ENCODE results near the gene ERLEC1.

The ERLEC1 gene

DNA sequence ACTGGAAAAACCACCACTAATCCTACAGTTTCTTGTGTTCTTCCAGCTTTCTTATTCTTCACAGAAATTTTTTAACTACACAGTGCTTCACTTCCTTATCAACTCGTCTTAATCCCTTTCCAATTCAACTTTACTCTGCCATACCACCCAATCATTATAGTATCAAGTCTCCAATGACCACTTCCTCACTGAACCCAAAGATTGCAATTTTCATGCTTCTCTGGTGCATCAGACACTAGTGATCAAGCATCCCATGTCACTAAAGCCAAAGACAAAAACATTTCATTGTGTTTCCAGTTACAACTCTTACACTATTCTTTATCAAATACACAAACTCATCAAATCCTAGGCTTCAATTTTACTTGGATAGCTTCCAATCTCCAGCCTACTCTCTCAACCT is 9.7 kb upstream of the ERLEC1 start:
- in situ Hi-C loops (cut with HindIII; ENCODE audit: low pct_ligation_motif_present, low sequenced_read_pairs), result no loop called here
- no peak for DNase-seq
- no peak overlapping the region for H3K4me3 ChIP-seq (ENCODE audit: low read depth, low read length)
- H3K27me3 ChIP-seq (replicated peaks), result no peaks in the 10 kb centered on the region
- TF ChIP-seq, protein P1, sequence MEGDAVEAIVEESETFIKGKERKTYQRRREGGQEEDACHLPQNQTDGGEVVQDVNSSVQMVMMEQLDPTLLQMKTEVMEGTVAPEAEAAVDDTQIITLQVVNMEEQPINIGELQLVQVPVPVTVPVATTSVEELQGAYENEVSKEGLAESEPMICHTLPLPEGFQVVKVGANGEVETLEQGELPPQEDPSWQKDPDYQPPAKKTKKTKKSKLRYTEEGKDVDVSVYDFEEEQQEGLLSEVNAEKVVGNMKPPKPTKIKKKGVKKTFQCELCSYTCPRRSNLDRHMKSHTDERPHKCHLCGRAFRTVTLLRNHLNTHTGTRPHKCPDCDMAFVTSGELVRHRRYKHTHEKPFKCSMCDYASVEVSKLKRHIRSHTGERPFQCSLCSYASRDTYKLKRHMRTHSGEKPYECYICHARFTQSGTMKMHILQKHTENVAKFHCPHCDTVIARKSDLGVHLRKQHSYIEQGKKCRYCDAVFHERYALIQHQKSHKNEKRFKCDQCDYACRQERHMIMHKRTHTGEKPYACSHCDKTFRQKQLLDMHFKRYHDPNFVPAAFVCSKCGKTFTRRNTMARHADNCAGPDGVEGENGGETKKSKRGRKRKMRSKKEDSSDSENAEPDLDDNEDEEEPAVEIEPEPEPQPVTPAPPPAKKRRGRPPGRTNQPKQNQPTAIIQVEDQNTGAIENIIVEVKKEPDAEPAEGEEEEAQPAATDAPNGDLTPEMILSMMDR (IDR thresholded peaks at IDR 0.05; ENCODE audit: low read depth, low read length, missing control alignments), result no peak
- no peak overlapping the region for H3K27ac ChIP-seq
- peaks cover 4% of the 10 kb centered on the region for H3K36me3 ChIP-seq (replicated peaks)

DNA sequence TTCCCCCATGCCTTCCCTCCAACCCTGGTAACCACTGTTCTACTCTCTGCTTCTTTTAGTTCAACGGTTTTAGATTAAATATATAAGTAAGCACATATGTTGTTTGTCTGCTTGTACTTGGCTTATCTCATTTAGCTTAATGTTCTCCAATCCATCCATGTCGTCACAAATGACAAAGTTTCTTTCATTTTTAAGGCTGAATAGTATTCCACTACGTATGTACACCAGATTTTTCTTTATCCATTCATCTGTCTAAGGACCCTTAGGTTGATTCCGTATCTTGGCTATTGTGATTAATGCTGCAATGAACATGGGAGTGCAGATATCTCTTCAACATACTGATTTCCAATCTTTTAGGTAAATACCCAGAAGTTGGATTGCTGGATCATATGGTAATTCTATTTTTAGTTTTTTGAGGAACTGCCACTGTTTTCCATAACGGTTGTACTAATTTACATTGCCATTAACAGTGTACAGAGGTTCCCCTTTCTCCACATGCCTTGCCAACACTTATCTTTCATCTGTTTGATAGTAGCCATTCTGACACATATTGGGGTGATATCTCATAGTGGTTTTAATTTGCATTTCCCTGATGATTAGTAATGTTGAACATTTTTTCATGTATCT is 8.2 kb upstream of the ERLEC1 start:
- in situ Hi-C loops (cut with HindIII; ENCODE audit: low pct_ligation_motif_present, low sequenced_read_pairs), result no loop called here
- Histone ChIP-seq H3K36me3 (replicated peaks) (peaks cover 4% of the 10 kb centered on the region), H3K27me3 (replicated peaks) (no peaks in the 10 kb centered on the region), H3K27ac (no peak overlapping the region), H3K4me3 (ENCODE audit: low read depth, low read length) (no peak overlapping the region)
- DNase-seq, result no peak
- TF ChIP-seq, protein P1 (IDR thresholded peaks at IDR 0.05; ENCODE audit: low read depth, low read length, missing control alignments), result no peak

GRCh38 chr2:53780056-53780455 is 6.8 kb upstream of the ERLEC1 start:
- no peak for DNase-seq
- TF ChIP-seq, protein P1 (IDR thresholded peaks at IDR 0.05; ENCODE audit: low read depth, low read length, missing control alignments), result no peak
- Histone ChIP-seq H3K36me3 (replicated peaks) (peaks cover 4% of the 10 kb centered on the region), H3K27me3 (replicated peaks) (no peaks in the 10 kb centered on the region), H3K27ac (no peak overlapping the region), H3K4me3 (ENCODE audit: low read depth, low read length) (no peak overlapping the region)
- in situ Hi-C loops (cut with HindIII; ENCODE audit: low pct_ligation_motif_present, low sequenced_read_pairs), result no loop called here

DNA sequence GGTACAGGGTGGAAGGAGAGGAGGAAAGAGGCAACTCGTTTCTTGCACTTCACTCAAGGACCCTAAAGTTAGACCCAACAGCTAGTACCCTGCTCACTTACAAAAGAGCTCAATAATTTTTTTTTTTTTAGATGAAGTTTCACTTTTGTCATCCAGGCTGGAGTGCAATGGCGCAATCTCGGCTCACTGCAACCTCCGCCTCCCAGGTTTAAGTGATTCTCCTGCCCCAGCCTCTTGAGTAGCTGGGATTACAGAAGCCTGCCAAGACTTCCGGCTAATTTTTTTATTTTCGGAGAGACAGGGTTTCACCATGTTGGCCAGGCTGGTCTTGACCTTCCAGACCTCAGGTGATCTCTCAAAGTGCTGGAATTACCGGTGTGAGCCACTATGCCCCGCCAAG is 4.2 kb upstream of the ERLEC1 start:
- Histone ChIP-seq H3K27me3 (replicated peaks) (no peaks in the 10 kb centered on the region), H3K27ac (no peak overlapping the region), H3K4me3 (ENCODE audit: low read depth, low read length) (no peak overlapping the region), H3K36me3 (replicated peaks) (peaks cover 4% of the 10 kb centered on the region)
- in situ Hi-C loops (cut with HindIII; ENCODE audit: low pct_ligation_motif_present, low sequenced_read_pairs), result no loop called here
- DNase-seq, result no peak
- TF ChIP-seq, protein P1 (IDR thresholded peaks at IDR 0.05; ENCODE audit: low read depth, low read length, missing control alignments), result no peak

DNA sequence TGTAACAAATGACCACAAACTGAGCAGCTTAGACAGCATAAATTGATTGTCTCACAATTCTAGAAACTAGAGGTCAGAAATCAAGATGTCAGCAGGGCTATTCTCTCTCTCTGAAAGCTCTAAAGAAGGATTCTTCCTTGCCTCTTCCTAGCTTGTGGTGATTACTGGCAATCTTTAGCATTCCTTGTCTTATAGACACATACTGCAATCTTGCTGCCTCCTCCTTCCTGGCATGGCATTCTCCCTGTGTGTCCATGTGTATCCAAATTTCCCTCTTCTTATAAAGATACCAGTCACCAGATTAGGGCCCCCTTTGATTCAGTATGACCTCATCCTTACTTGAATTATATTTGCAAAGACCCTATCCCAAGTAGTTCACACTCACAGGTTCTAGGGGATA is 2.4 kb upstream of the ERLEC1 start:
- peaks cover 1% of the 10 kb centered on the region for H3K36me3 ChIP-seq (replicated peaks)
- TF ChIP-seq, protein P1 (IDR thresholded peaks at IDR 0.05; ENCODE audit: low read depth, low read length, missing control alignments), result no peak
- H3K27me3 ChIP-seq (replicated peaks), result no peaks in the 10 kb centered on the region
- no peak overlapping the region for H3K27ac ChIP-seq
- in situ Hi-C loops (cut with HindIII; ENCODE audit: low pct_ligation_motif_present, low sequenced_read_pairs), result no loop called here
- DNase-seq, result no peak
- H3K4me3 ChIP-seq (ENCODE audit: low read depth, low read length), result no peak overlapping the region

DNA sequence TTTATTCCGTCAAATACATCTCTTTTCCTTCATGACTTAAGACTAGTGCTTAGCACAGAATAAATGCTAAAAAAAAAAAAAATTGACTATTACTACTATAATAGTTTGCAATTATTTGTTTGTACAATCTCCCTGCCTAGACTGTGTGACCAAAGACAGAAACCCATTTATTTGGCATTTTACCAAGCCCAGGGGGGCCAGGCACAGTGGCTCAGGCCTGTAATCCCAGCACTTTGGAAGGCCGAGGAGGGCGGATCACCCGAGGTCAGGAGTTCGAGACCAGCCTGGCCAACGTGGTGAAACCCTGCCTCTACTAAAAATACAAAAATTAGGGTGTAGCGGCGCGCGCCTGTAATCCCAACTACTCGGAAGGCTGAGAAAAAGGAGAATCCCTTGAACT is 1.5 kb upstream of the ERLEC1 start:
- TF ChIP-seq, protein P1 (IDR thresholded peaks at IDR 0.05; ENCODE audit: low read depth, low read length, missing control alignments), result no peak
- Histone ChIP-seq H3K4me3 (ENCODE audit: low read depth, low read length) (peak overlapping the region; percentile 70), H3K36me3 (replicated peaks) (no peaks in the 10 kb centered on the region), H3K27ac (no peak overlapping the region), H3K27me3 (replicated peaks) (no peaks in the 10 kb centered on the region)
- in situ Hi-C loops (cut with HindIII; ENCODE audit: low pct_ligation_motif_present, low sequenced_read_pairs), result no loop called here
- DNase-seq, result no peak
